Stimulated activated CD4-positive, alpha-beta T cell treated with anti-CD3 and anti-CD28 coated beads, Interleukin-4, amount 100 ng/mL, for 4 hours (primary cell): ENCODE results near the gene CCDC117.

Experiments used
- DNase-seq, 2 experiments: peaks; one replicate each; pipeline ENCODE4 v3.0.0-alpha.2; 2020

Gene CCDC117

DNA sequence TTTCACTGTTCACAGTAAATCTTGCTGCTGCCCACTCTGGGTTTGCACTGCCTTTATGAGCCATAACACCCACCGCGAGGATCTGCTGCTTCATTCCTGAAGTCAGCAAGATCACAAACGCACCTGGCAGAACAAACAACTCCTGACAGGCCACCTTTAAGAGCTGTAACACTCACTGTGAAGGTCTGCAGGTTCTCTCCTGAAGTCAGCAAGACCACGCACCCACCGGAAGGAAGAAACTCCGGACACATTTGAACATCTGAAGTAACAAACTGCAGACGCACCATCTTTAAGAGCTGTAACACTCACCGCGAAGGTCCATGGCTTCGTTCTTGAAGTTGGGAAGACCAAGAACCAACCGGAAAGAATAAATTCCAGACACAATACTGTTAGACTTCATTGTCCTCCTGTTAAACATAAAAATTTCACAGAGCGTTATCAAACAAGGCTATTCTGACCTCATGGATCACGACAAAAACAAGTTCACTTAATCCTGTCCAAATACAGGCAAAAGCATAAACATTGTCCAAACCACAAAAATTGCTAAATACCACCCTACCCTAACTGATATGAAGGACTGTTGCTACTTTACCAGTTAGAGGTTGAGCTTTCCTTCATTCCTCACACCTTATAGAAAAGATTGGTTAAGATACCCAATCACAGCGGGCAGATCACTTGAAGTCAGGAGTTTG is 3.0 kb upstream of the CCDC117 start:
- DNase-seq = no peak

- DNase-seq = no peak
Observed at GRCh38 chr22:28771195-28771791, 1.2 kb upstream of the CCDC117 start.

DNA sequence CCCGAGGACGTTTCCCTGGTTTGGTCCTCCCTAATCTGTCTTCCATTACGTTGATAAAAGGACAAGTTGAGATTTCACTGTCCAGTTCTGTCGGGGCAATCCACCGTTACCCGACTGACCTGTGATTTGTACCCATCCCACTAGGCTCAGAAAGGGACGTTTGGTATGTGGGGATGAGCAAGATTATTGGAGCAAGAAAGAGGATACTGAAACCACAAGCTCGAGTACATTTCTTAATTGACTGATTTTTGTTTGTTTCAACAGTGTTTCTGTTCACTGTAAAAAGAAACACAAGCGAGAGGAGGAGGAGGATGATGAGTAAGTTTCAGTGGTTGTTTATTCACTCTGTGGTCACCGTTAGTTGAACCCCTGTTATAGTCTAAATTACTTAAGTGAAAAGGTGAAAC is 969 bp downstream of the CCDC117 start:
- no peak for DNase-seq

GRCh38 chr22:28774378-28774777 is 1.9 kb downstream of the CCDC117 start:
- no peak for DNase-seq

DNA sequence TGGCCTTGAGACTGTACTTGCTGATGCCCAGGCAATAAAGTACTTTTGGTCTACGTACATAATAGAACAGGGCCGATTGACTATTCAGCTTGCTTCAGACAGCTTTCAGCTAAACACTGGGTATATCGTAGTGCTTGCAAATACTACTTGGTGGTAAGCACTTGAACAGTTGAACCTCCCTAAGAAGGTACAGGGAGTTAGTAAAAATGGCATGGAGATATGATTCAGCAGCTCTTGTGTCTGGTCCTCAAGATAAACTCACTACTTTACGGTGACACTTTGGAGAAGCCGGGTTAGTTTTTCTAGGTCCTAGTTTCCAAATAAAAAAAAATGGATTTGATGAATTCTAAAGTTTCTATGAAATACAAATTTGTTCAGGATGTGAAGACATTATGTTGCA is 7.3 kb downstream of the CCDC117 start:
- no peak for DNase-seq

GRCh38 chr22:28780296-28780695 is 7.8 kb downstream of the CCDC117 start:
- no peak for DNase-seq

DNA sequence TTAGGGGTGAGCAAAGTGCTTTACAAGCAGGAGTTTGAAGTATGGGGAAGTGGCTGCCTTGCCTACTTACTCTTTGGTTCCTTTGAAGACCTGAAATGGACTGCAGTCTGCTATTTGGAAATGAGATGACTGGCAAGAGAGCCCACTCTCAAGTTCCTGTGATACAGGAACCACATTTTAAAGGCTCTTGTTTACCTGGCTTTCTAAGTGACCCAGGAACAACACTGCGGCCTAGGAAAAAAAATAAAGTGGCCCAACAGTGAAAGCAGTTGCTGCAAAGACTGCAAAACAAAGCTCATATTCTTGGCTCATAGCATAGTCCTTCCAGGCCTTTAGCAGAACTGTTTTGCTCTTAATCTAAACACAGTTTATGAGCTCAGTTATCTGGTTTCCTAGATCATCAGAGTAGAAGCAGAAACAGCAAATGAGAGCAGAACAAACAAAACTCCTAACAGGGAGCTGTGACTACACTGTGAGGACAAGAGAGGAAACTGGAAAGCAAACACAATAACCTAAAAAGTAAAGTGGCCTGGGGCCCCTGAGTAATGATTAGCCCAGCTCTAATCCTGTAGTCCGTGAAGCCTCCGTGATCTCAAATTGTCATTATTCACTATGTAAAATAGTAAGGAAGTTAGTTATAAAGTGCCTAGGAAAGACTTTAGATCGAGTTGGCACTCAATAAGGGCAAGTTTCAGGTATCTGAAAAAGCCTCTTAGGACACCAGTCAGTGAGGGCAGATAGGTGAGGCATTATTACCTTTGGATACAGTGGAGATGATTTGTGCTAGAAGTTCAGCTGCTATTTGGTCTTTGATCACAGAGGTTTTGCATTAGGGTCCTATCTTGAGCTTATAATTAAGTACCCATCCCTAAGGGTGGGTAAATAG is 11.5 kb downstream of the CCDC117 start:
- DNase-seq = no peak

- no peak for DNase-seq
Observed at GRCh38 chr22:28788601-28789000, 16.1 kb downstream of the CCDC117 start.

- DNase-seq = no peak
Observed at GRCh38 chr22:28791124-28791523, 18.6 kb downstream of the CCDC117 start.

DNA sequence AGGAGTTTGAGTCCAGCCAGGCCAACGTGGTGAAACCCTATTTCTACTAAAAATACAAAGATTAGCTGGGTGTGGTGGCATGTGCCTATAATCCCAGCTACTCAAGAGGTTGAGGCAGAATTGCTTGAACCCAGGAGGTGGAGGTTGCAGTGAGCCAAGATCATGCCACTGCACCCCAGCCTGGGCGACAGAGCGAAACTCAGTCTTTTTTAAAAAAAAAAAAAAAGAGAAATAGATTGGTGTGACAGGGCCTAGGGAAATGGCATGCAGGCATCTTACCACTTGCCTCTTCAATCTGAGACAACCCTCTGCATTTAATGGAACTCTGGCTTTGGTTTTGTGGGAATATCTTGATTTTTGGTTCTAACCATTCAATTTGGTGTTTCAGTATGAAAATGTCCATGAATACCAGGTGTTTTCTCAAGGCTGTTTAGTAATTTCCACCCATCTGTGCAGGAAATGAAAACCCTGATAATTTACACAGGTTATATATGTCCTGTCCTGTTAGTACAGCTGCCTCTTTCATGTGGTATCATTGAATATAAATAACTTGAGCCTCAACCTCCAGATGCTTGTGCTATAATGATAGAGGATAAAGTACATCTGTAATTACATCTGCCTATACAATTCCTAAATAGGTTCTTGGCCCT is 19.5 kb downstream of the CCDC117 start:
- DNase-seq = no peak

- no peak for DNase-seq
Observed at GRCh38 chr22:28792491-28793383, 20.2 kb downstream of the CCDC117 start.

DNA sequence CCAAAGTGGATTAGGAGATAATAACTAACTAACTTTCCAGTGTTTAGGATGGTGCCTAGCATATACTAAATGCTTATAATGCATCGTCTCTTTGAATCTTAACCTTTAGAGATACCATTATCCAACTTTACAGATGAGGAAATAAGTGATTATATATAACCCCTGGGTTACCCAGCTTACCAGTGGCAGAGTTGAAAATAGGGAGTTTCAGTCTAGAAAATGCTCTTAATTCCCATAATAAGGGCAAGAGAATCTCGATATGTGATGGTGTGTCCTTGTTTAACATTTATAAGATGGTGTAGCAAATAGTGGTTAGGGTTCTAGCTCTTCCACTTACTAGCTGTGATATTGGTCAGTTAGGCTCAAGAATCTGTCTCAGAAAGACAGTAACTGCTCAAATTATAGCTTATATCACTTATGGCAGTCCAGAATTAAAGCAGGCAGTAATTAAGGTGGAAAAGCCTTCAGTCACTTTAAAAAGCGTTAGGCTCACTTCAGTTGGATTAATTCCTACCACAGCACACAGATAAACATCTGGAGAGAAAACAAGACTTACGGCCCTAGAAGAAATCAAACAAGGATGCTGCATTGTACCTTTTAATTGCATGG is 21.6 kb downstream of the CCDC117 start:
- DNase-seq = no peak

GRCh38 chr22:28795071-28795693 is 22.7 kb downstream of the CCDC117 start:
- DNase-seq = no peak

DNA sequence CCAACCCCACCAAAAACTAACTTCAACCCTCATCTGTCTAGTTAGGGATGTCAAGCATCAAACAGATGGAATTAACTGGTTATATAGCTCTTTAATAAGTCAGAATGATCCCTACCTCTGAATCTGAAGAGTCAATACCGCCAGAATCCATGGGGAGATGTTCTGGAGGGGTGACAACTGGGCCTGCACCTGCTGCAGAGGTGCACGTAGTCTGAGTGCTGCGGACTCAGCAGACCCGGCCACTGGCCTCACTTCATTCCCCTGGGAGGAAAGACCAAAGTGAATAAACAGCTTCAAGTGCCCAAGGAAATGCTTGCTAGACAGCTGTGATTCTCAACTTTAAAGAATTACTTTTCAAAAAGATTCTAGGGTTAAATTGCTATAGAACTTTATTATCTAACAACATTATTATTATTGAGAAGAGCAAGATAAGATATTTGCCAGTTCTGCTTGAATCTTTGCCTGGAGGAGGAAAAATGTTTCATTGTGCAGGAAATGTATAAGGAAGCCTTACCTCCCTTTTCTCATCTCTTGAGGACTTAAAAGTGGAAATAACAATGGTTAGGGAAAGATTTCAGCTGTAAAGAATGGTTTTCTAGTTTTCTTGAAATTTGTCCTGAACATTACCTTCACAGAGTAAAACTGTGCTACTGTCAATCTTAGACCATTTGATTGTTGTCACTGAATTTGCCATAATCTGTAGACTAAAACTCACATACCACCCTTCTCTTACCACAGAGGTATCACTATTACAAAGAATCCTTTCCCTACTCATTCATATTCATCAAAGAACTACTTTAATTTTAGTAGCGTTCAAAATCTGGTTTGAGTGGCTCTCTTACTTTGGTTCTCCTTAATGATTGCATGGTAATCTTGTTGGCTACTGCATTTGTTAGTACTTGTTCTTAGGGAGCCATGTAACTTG is 23.7 kb downstream of the CCDC117 start:
- DNase-seq = no peak

DNA sequence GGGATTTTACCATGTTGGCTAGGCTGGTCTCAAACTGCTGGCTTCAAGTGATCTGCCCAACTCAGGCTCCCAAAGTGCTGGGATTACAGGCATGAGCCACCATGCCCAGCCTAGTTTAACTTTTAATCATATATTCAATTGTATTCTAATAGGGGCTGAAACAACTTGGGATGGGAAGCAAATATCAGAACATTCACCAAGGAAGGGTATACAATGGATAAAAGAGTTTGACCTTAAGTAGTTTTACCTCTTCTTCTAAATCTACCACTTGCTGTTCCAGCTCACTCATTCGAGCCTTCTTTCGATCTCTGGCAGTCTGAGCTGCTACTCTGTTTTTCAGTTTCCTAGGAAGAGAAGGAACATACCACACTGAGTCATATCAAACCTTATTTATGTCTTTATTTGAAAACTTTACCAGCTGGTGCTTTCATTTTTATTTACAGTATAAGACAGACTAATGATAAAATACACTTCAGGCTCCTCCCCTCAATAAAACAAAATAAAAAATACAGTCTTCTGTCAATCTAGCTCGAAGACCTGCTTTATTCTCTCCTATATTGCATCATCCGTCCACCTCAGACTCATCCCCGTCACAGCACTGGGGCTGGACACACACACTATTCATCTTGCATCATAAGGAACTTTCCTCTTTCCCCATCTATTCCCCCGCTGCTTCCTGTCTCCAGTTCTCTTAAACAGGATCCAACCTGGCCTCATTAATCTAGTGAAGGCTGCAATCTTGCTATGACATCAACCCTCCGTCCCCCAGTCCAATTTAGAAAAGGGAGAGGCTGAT is 26.5 kb downstream of the CCDC117 start:
- peak in 1 of 2 experiments; percentile 21 for DNase-seq

GRCh38 chr22:28799606-28800307 is 27.3 kb downstream of the CCDC117 start:
- peak in 1 of 2 experiments; percentile 39 for DNase-seq

DNA sequence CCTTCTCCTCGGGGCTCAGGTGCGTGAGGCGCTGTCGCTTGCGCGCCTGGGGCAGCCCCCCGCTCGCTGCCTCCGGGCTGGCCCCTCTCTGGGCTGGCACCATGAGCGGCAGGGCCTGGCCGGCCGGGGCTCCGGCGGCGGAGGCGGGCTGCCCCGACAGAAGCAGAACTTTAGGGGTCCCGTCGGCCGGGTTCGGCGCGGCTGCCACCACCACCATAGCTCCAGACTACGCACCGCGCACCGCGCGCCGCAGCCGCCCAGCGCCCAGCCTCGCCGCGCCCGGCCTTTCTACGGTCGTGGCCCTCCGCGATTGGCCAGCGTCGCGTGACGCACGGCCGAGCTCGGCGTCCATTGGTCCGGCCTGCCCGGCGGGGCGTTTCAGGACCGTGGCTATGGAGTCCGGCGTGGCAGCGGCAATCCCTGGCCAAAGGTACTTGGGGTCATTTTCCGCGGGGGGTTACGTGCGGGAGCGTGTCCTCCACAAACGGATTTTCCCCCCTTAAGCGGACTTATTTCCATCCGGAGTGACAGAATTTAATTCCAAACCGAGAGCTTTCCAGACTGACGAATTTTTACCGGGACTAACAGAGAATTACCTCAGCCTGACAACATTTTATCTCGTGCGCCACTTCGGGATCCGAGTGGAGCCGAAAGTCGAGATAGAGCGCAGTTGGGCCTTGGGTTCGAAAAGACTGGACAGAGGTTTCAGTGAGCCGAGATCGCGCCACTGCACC is 28.0 kb downstream of the CCDC117 start, which contains the start of gene XBP1:
TSS of gene XBP1 (minus strand) at position 262 of the 734 bp plus-strand sequence.
- peak; percentile 83 to 89 for DNase-seq
